ENCODE results near the gene RMRP.

The RMRP gene

DNA sequence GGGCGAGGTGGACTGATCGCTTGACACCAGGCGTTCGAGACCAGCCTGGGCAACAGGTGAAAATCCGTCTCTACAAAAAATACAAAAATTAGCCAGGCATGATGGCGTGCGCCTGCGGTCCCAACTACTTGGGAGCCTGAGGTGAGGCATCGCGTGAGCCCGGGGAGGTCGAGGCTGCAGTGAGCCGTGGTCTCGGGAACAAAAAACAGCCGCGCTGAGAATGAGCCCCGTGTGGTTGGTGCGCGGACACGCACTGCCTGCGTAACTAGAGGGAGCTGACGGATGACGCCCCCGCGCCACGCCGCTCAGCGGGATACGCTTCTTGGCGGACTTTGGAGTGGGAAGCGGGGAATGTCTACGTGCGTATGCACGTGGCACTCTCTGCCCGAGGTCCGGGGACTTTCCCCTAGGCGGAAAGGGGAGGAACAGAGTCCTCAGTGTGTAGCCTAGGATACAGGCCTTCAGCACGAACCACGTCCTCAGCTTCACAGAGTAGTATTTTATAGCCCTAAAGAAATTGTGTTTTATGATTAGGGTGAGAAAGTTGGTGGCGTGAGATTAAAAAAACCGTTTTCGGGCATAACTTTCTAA is at the start of gene RMRP:
RMRP (minus strand) TSS at position 474 of the 591 bp plus-strand sequence.
- DNase-seq (ENCODE audit: low spot score): peak; percentile 96

DNA sequence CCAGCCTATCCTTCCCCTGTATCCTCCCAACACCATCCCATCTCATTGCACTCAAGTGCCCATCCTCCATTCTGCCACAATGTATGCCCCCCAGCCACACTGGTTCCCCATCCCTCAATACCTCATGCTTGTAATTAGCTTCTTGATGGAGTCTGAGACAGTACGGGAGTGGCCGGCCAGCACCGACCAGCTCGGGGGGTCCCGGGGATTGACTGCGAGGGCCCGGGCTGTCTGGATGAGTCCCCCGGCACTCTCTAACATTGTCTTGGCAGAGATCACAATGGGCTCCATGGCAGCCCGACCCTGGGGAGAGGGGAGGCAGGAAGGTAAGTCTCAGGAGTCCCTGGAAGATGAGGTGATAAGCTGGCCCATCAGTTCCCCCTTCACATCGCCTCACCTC is 49.1 kb upstream of the RMRP start:
- DNase-seq (ENCODE audit: low spot score): no peak

GRCh38 chr9:35705836-35706430 is 48.1 kb upstream of the RMRP start:
- no peak for DNase-seq (ENCODE audit: low spot score)

DNA sequence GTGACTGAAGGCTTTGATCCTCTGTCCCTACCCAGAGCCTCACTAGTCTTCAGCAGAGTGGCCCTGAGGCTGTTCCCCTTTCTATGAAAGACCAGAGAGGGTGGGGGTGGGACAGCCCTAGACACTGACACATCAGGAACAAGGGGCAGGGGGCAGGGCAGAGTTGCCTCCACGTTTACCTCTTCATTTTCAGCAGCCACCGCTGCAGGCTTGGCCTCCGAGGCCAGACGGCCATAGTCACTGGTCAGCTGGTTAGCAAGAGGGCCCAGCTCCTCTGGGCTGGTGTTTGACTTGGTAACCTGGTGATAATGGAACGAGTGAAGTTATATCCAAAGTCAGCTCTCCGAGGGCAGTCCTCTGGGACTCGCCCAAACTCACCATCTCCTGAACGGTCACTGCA is 47.6 kb upstream of the RMRP start:
- DNase-seq (ENCODE audit: low spot score): no peak

DNA sequence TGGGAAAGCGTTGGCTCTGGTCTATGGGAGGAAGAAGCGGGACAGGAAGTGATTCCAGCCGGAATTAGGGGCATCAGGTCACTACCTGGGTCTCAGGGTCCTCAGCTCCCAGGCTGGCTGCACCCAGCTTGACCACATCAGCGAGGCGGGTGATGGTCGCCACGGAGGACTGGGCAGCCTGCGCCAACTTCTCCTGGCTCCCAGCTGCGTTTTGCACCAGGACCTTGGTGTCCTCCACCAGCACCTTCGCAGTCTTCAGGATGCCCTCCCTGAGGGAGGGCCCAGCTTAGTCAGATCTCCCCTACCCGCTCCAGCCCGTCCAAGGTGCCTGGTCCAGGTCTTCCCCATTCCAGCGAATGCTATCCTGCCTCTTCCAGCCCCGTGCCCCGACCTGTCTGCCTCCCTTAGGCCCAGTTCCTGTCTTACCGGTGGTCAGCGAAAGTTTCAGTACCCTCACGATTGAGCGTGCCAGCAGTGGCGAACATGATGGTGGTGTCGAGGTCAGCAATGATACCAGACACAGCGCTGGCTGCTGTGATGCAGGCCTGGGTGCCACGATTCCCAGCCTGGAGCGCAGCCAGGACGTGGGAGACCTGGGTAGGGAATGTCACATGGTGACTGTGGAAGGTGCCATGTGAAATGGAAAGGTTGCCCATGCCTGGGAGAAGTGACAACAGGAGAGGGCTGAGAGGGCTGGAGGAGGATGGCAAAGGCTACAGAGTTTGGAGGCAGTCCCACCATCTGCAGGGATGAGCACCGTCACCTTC is 46.3 kb upstream of the RMRP start:
- no peak for DNase-seq (ENCODE audit: low spot score)

DNA sequence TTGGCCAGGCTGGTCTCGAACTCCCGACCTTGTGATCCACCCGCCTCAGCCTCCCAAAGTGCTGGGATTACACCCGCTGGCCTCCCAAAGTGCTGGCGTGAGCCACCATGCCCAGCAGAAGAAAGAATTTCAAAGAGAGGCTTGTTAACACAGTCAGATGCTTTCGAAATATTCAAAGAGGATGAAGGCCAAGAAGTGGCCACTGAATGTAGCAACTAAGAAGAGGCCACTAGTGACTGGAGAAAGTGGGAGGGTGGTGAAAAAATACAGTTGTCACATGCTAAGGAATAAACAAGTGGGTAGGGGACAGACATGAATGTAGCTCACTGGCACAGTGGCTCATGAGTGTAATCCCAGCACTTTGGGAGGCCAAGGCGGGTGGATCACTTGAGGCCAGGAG is 44.9 kb upstream of the RMRP start:
- DNase-seq (ENCODE audit: low spot score): no peak

GRCh38 chr9:35700942-35701341 is 43.1 kb upstream of the RMRP start:
- no peak for DNase-seq (ENCODE audit: low spot score)

DNA sequence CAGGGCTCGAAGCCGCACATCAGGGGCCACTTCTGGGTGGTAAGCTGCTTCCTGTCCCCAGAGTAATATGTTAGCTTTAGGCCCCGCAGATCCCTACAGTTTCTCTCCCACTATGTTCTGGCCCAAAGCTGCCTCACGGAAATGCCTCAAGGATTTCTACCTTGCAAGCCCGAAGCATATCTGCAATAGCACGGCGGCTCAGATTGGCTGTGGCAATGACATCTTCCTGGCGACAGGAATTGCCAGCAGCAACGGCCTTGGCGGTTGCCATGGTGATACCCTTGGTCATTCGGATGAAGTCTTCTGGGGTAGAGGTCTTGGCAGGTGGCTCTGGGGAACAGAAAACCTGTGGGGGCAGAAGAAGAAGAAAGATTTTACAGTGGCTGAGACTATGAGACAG is 42.2 kb upstream of the RMRP start:
- DNase-seq (ENCODE audit: low spot score): no peak

GRCh38 chr9:35698231-35698630 is 40.4 kb upstream of the RMRP start:
- DNase-seq (ENCODE audit: low spot score): no peak

DNA sequence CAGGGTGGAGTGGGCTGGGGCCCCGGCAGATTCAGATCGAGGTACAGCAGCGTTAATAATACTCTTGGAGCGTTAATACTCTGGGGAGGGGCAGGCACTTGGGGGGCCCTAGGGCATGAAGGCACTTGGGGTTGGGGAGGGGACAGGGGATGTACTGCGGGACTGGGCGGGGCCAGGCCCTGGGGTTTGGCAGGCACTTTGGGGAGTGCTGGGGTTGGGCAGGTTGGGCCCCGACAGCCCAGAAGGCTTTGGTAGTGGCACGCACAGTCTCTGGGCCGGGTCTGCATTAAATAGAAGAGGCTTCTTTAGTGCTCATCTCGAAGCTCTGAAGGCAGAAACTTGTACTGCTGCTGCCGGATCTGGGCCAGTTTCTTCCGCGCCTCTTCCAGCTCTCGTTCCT is 39.7 kb upstream of the RMRP start:
- no peak for DNase-seq (ENCODE audit: low spot score)

- DNase-seq (ENCODE audit: low spot score): no peak
These were observed 38.8 kb upstream of the RMRP start for GRCh38 chr9:35696520-35697215.

DNA sequence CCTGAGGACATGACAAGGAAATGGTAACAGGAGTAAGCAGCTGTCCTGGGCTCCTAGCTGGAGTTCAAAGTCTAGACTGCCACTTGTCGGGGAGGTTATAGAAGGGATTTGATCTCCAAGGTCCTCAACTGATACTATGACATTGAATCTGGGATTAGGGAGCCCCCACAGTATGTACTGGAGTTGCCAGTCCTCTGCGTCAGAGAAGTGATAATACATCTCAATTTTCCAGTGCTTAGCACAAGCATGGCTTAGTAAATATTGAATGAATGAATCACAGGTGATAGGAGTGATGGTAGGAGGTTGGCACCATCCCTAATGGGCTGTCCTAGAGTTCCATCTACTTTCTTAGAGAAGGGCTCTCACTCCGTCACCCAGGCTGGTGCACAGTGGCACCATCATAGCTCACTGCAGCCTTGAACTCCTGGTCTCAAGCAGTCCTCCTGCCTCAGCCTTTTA is 38.2 kb upstream of the RMRP start:
- no peak for DNase-seq (ENCODE audit: low spot score)

DNA sequence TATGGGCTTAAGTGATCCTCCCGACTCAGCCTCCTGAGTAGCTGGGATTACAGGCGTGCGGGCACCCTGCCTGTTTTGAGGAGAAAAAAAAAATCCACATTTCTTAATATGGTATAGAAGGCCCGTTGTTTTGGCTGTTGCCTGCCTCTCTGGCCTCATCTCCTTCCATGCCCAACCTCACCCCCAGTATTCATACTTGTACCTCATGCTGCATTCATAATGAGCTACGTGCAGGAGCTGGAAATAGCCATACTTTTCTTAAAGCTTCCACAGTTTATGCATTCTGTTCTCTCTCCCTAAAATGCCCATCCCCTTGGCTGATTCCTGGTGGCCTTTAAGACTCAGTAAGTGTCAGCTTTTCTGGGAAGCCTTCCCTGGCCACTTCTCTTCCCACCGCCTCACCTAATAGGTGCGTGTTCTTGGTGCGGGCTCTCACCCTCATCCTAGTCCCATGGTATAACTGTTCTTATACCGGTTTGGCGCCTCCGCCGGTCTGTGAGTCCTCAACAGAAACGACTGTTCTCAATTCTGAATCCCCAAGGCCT is 34.0 kb upstream of the RMRP start:
- no peak for DNase-seq (ENCODE audit: low spot score)

DNA sequence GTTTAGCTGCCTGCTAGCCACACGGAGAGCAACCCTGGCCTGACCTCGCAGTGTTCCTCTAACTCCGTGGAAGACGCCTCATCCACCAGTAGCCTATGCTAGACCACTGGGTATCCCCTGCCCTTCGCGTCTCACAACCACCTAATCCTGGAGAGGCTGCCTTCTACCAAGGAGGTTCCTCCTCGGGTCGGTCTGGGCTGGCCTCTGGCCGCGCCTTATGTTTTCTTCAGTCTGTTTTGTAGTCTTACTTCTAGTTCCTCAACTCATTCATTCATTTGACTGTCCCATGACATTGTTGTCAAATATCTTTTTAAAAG is 33.5 kb upstream of the RMRP start:
- DNase-seq (ENCODE audit: low spot score): no peak

DNA sequence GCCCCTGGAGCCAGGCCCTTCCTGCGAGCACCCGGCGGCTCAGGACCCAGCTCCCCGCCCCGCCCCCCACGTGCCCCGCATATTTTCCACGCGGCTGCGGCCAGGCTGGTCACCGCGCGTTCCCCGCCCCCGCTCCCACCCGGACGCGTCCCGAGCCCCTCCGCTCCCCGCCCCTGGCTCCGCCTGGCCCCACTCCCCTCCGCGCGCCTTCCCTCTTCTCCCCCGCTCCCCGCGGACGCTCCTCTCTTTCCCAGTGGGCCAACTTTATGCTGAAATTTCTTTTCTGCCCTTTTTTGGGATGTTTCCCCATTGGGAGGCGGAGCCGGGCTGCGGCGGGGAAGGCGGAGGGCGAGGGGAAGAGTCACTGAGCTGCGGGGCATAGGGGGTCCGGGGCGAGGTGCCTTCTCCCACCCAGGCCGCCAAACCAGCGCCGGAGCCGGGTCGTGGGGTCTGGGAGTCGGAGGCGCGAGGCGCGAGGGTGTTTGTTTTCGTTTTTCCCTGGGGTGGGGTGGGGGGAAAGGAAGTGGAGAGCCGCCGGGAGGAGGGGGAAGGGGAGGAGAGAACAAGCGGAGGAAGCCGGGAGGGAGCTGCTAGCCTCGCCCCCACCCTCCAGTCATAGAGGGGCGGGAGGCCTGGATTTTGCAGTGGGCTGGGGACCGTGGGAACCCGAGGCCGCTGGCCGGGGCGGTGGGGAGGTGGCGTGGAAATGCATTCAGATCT is 33.0 kb upstream of the RMRP start:
- DNase-seq (ENCODE audit: low spot score): peak; percentile 87

DNA sequence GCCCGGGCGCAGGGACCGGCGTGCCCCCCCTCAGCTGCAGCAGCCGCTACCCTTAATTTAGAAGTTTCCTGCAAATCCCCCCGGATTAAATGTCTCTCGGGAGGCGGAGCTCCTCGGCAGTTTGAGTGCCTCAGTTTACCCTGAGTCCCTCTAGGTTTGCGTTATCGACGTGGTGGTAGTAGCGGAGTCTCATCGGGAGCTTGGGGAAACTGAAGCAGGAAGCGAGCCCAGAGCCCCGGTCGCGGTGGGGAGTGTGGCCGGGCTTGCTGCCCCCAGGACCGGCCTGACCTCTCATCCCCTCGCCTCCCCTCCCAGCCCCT is 32.4 kb upstream of the RMRP start:
- no peak for DNase-seq (ENCODE audit: low spot score)

- DNase-seq (ENCODE audit: low spot score): peak; percentile 87
These were observed 31.9 kb upstream of the RMRP start, which contains the start of gene TPM2 for GRCh38 chr9:35689542-35690293. TSS of gene TPM2 (minus strand) at chr9:35689925. CDS start at chr9:35689817, 108 bp downstream.

GRCh38 chr9:35688558-35689541 is 31.0 kb upstream of the RMRP start:
- no peak for DNase-seq (ENCODE audit: low spot score)

DNA sequence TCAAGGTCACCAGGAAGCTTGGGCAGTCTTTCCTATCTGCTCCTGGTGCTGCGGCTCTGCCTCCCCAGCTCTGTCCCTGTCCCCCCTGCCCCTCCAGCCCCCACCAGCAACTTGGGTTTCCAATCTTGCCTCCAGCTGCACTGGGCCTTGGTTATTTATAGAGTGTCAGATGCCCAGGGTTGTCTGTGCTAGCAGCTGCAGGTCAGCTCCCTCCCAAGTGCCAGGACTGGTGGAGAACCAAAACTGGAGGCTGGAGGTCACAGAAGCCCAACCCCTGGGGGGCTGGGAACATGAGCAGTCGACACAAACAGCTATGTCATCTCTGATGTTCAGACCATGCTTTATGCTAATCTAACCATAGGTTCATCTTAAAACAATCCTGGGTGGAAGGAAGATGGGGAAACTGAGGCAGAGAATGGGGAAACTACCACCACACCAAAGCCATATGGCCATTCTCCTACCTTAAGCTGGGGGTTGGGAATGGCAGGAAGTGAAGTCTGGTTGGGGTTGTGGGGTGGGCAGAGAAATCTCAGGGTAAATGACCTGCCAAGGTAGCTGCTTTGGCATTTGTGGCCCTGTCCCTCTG is 30.2 kb upstream of the RMRP start:
- DNase-seq (ENCODE audit: low spot score): no peak

GRCh38 chr9:35687306-35687705 is 29.5 kb upstream of the RMRP start:
- DNase-seq (ENCODE audit: low spot score): no peak
